GM21529 (cell line): ENCODE data around the gene IDI2.

ENCODE experiments used
- ATAC-seq: cut with Tn5 transposase; IDR thresholded peaks from one replicate; pipeline ENCODE4 v1.9.1; 2021; ENCODE audit not compliant: unreplicated experiment

Gene IDI2

DNA sequence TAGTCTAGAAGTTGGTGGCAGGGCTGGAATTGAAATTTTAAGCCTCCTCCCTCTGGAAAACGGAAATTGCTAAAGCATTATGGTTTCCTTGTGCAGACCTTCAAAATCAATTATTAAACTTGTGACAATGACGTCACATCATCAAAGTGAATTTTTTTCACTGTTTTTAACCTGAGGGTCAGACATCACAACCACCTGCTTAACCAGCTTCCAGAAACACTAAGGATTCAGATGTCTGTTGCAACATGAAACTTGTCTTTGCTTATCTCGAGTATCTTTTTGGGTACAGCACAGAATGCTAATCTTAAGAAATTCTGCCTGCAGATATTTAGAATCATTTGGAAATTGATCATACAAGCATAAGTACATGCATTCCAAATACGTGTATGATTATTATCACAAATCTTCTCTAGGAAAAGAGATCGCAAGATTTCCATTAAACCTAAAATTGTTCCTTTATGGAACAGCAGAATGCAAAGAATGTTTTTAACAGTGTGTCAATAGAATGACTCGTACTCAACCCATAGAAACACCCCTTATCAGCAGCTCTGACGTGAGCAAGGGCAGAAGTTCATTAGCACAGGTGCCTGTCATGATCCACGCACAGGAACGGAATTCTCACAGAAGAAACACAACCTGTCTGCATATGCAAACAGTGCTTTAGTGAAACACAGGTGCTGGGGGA lies 41.5 kb downstream of the IDI2 start:
- no peak for ATAC-seq

DNA sequence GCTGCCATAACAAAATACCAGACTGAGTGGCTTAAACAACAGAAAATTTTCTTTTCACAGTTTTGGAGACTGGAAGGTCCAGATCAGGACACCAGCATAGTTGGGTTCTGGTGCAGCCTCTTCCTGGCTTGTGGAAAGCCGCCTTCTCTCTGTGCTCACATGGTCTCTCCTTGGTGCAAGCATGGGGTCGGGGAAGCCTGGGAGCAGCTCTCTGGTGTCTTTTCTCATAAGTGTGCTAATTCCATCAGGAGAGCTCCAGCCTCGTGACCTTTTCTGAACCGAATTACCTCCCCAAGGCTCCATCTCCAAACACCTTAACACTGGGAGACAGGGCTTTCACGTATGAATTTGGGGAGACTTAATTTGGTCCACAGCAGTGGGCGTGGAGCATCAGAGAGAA lies 42.3 kb downstream of the IDI2 start:
- ATAC-seq, result no peak

DNA sequence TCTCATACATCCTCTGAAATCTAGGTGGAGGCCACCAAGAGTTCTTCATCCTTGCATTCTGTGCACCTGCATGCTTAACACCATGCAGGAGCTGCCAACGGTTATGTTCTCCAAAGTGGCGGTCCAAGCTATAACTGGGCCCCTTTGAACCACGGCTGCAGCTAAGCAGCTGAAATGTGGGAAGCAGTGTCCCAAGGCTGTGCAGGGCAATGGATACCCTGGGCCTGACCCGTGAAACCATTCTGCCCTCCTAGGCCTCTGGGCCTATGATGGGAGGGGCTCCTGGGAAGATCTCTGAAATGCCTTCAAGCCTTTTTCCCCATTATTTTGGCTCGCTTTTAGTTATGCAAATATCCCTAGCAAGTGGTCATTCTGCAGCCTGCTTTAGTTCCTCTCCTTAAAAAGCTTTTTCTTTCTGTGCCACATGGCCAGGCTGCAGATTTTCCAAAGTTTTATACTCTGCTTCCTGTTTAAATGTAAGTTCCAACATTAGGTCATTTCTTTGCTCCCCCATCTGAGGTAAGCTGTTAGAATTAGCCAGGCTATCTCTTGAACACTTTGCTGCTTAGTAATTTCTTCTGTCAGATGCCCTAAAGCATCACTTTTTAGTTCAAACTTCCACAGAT lies 45.1 kb downstream of the IDI2 start:
- no peak for ATAC-seq

DNA sequence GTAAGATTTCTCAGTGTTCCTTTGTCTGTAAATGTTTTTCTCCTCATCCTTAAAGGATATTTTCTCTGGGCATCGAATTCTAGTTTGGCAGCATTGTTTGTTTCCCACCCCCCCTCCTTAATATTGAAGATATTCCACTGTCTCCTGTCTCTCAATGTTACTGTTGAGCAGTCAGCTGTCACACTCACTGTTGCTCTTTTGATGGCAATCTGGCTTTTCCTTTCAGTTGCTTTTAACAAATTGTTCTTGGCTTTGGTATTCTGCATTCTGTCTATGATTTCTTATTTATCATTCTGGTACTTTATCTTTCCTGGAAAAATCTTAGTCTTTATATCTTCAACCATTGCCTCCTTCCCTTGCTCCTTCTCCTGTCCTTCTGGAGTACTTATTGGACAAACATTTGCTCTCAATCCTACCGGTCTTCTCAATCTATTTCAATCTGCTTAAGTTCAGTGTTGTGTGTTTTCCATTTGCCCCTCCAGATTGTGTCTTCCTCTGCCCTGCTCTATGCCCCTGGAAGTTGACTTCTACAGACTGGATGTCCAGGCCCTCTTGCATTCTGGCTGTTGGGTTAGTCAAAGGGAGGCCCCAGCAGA lies 46.7 kb downstream of the IDI2 start:
- ATAC-seq, result no peak

DNA sequence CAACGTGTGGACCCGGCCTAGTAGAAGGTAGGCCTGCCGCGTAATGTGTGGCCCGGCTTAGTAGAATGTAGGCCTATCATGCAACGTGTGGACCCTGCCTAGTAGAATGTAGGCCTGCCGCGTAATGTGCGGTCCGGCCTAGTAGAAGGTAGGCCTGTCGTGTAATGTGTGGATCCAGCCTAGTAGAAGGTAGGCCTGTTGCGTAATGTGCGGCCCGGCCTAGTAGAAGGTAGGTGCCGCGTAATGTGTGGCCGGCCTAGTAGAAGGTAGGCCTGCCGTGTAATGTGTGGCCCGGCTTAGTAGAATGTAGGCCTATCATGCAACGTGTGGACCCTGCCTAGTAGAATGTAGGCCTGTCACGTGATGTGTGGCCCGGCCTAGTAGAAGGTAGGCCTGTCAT lies 49.3 kb downstream of the IDI2 start:
- ATAC-seq, result no peak

DNA sequence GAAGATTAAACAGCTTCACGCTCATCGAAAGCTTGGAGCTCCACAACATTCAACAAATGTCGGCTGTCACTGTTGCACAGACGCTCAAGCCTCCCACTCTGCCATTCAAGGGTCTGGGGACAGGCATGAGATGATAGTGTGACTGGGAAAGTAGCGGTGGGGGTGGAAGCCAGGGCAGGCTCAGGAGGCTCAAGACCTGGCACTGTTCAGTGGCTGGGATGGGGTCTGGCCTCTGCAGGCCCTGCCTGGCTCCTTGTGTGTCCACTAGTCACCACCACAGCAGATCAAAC lies 50.9 kb downstream of the IDI2 start:
- ATAC-seq, result no peak

DNA sequence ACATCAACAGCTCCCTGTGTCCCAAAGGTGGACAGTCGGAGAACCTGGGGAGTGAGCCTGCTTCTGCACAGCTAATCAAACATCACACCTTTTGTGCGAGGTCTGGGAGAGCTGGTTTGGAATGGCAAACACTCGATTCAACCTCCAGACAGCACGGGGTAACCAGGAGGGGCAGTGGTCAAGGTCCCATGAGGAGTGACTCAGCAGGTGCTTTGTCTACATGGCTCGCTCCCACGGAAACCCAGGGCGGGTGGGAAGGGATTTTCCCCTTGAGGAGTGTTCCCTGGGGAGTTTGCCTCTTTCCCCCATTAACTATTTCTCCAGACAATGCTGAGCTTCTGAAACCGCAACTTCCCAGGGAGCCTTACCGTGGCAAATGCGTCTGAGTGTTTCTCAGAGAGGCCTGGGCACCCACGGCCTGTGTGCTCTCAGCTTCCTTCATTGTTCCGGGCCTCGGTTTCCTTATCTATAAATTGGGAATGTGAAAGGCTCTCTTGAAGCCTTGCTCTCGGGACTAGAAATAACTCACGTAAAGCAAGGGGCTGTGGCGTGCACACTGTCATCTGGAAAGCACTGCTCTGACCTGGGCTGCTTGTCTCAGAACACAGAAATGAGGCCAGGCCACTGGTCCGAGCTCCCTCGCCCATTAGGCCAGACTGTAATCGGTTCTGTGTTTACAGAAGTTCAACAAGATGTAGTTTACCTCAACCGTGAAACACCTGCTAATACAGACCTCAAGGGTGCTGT lies 51.4 kb downstream of the IDI2 start:
- no peak for ATAC-seq

DNA sequence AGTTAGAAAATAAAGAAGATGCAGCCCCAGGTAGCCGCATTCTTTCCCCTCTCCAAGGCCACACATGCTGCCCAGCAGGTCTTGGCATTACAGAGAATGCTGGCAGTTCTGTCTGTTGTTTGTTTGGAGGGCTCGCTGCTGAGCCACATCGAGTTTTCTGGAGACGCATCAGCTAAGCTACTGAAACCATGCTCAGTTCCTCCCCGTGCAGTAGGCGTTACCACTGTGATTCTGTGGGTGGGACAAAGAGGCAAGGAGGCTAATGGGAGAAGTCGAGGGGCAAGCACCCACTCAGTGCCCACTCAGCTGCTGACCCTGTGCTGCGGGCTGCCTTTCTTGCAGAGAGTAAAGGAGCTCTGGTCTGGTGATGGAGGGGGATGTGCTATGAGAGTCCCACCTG lies 52.9 kb downstream of the IDI2 start:
- no peak for ATAC-seq

DNA sequence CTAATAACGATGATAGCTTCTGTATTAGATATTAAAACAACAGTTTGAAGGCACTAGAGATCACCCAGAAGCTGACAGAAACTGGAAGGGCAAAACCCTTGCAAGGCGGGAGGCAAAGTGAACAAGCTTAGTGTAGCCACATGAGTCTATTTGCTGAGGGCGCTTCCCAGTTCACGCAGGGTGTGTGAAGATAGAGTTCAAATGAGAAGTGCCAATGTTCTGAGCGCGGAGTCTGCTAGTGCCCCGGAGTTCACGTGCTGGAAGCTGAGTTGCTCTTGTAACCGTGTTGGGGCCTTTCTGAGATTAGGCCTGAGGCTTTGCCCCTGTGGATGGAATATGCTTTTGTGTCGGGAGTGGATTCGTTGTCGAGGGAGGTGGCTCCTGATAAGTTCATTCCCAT lies 54.0 kb downstream of the IDI2 start:
- no peak for ATAC-seq

DNA sequence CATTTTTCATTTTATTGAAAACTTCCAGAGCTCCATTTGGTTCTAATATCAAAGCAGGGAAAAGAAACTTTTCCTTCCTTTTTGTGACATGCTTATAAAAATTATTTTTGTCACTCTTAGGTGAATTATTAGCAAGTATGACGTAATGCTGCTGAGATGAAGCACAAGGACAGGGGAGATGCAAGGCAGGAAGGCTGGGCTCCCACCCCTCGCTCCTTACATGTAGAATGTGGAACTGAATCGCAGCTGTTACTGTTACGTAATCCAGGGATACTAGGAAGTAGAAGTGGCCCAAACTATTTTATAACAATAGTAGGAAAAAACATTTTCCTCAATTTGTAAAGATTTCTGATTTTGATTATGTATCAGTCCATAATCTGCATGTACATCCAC lies 54.5 kb downstream of the IDI2 start:
- ATAC-seq, result no peak

DNA sequence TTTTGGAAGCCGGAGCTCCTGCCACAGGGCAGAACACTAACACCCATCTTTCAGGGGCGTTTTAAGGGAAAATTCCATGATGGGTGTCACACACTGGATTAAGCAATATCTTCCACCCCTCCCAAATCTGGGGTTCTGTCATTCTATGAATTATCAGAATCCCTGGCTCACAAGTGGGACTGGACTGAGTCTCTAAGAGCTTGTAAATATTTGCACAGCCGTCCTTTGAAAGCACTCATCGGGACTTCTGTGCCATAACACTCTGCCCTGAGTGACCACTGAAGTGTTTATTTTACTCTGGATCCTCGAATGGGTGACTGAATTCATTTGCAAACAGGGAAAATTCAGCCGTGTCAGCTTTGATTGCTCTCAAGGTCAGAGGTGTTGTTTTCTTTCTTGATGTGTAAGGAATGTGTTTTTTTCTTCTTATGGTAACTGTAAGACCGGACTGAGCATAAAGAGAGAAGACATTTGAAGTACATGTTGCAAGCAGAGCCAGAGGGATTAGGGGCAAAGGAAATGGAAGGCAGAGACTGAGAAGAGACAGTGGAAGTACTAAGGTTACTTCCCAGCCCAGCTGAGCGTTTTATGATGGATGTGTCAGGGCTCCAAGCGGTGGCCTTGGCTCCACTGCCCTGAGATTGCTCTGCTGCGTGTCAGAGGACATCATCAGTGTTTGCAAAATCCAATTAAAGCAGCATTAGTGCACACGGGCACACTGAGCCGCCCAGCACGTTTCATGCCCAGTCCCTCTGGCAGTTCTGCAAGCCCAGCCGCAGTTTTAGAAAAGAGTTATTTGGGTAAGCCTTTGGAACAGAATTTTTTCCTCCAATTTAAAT lies 55.1 kb downstream of the IDI2 start:
- ATAC-seq, result no peak

DNA sequence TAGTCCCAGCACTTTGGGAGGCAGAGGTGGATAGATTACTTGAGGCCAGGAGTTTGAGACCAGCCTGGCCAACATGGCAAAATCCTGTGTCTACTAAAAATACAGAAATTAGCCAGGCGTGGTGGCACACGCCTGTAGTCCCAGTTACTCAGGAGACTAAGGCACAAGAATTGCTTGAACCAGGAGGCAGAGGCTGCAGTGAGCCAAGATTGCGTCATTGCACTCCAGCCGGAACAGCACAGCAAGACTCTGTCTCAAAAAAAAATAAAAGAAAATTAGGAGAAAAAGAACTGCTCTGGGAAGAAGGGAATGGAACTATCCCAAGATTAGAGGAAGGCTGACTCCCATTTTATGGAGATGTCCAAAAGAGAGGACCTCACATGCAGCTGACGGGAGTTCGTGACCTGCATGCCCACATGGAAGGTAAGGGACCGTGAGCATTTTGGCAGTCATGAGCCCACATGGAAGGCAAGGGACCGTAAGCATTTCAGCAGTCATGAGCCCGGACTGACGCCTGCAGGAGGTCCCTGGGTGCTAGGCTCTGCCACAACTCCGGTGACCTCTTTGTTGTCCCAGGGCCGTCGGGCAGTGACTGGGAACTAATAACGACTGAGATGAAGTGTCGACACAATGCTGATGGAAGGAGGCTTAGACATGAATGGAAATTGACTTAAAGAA lies 56.0 kb downstream of the IDI2 start:
- ATAC-seq, result no peak
